Measurements from ENCODE around the gene LAMTOR1. TPM values are rescaled to one million over a fixed set of nuclear protein-coding genes. Genes with fewer than 3 reads are reported as not detected.

Gene LAMTOR1
- total and polyA plus RNA-seq, 10 donors = 81.5 to 182 (median 131) TPM

- H3K4me3 ChIP-seq = peak overlapping the region in 7 of 8 donors; percentile 45 to 77 (median 51)
- 62 to 67% (median 66%) methylated on average over 9 of the region's 9 CpGs for whole genome bisulfite sequencing, 5 donors
- peaks cover 0 to 29% (median 5%) of the 10 kb centered on the region in 6 donors for H3K36me3 ChIP-seq
- peak overlapping the region; percentile 92 to 99 (median 98) for H3K27ac ChIP-seq
- intact Hi-C loops (cut with DNase I; ENCODE audit: low total_unique reads) = no loop called here
- peaks cover 5 to 36% (median 17%) of the 10 kb centered on the region in 6 donors for H3K4me1 ChIP-seq
- H3K9me3 ChIP-seq = no peaks in the 10 kb centered on the region
- DNase-seq = no peak
- TF ChIP-seq POLR2A (IDR thresholded peaks at IDR 0.05) = no peak
- no peak for TF ChIP-seq CTCF (IDR thresholded peaks at IDR 0.05 in 8 of 11, conservative IDR thresholded peaks at IDR 0.05 in 3 of 11)
- no peak for TF ChIP-seq POLR2AphosphoS5 (IDR thresholded peaks at IDR 0.05)
- no peaks in the 10 kb centered on the region for H3K27me3 ChIP-seq (replicated peaks in 1 of 7)
Observed at GRCh38 chr11:72112978-72113808, 10.1 kb upstream of the LAMTOR1 start.

GRCh38 chr11:72112143-72112977, 9.3 kb upstream of the LAMTOR1 start, which contains the start of gene ANAPC15:
ANAPC15 (minus strand) TSS chr11:72112695; CDS start chr11:72111276, 1,419 bp downstream.
- H3K27me3 ChIP-seq (replicated peaks in 1 of 7) = no peaks in the 10 kb centered on the region
- 0 to 1% (median 0%) methylated on average over 49 of the region's 49 CpGs for WGBS, 5 donors
- no peaks in the 10 kb centered on the region for H3K9me3 ChIP-seq
- H3K4me3 ChIP-seq = peak within 1 kb of the TSS; percentile 30 to 77 (median 48)
- H3K36me3 ChIP-seq = peaks cover 0 to 37% (median 5%) of the 10 kb centered on the region in 6 donors
- peak; percentile 97 for DNase-seq
- peak within 1 kb of the TSS; percentile 92 to 99 (median 98) for H3K27ac ChIP-seq
- intact Hi-C loops (cut with DNase I; ENCODE audit: low total_unique reads) = no loop called here
- TF ChIP-seq POLR2AphosphoS5 (IDR thresholded peaks at IDR 0.05) (peak; percentile 91 to 100 (median 99)), POLR2A (IDR thresholded peaks at IDR 0.05) (peak; percentile 83 to 96 (median 95)), CTCF (IDR thresholded peaks at IDR 0.05 in 8 of 11, conservative IDR thresholded peaks at IDR 0.05 in 3 of 11) (peak in 3 of 11 experiments; percentile 20 to 35 (median 30))
- H3K4me1 ChIP-seq = peaks cover 5 to 33% (median 17%) of the 10 kb centered on the region in 6 donors

- Histone ChIP-seq H3K9me3 (no peaks in the 10 kb centered on the region), H3K4me3 (peak overlapping the region in 7 of 8 donors; percentile 45 to 77 (median 51)), H3K27ac (peak overlapping the region; percentile 92 to 99 (median 98)), H3K4me1 (peaks cover 5 to 28% (median 17%) of the 10 kb centered on the region in 6 donors), H3K27me3 (replicated peaks in 1 of 7) (no peaks in the 10 kb centered on the region), H3K36me3 (peaks cover 0 to 40% (median 5%) of the 10 kb centered on the region in 6 donors)
- WGBS, 5 donors = 3 to 7% (median 5%) methylated on average over 10 of the region's 10 CpGs
- no peak for DNase-seq
- no peak for TF ChIP-seq CTCF (IDR thresholded peaks at IDR 0.05 in 8 of 11, conservative IDR thresholded peaks at IDR 0.05 in 3 of 11)
- intact Hi-C loops (cut with DNase I; ENCODE audit: low total_unique reads) = no loop called here
Observed at GRCh38 chr11:72111300-72112142, 8.4 kb upstream of the LAMTOR1 start.

Measured in spleen (tissue), 11 donors.